ENCODE data around the gene DUSP5.

Gene DUSP5

DNA sequence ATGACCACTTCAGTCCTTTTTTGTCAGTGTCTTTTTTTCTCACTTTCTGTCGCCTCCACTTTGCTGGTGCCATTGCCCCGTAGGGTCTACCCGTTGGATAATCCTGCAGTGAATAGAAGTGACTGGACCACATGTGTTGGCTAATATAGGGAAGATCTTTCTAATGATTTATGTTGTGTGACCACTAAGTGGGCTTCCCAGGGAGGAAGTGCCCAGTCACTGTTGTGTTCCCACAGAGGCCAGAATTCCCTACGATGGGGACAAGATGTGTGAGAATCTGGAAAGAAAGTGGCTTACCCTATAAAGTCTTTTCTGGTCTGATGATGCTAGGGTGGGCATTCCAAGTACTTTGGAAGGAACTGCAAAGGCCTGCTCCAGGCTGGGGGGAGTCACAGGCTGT is 41.4 kb downstream of the DUSP5 start:
- Mint-ChIP-seq H3K36me3 (ENCODE audit: insufficient read depth) (no peaks in the 10 kb centered on the region), H3K27ac (no peak overlapping the region), H3K9me3 (no peaks in the 10 kb centered on the region), H3K4me3 (no peak overlapping the region), H3K4me1 (ENCODE audit: low read depth in 2 of 2) (peaks cover 14 to 15% of the 10 kb centered on the region in 2 donors), H3K27me3 (no peaks in the 10 kb centered on the region)
- ATAC-seq (replicated peaks) (no peak), DNase-seq (no peak)

DNA sequence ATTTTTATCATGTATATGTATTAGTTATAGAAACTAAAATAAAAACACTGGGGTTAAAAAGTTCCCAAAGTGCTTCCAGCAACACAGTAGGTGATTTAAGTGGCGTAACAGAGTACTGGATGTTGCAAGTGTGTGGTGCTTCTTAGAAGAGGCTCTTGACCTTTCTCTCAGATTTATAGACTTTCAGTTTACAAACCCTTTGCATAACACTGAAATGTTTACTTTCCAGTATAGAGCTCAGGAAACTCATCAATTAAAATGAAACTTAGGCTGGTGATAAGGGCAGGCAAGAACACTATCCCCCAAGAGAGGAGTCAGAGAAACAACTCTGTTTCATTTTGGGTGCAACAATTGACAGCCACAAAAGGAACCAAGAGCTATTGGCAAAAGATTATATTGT is 42.3 kb downstream of the DUSP5 start:
- ATAC-seq (replicated peaks) = no peak
- no peak for DNase-seq
- Mint-ChIP-seq H3K27me3 (no peaks in the 10 kb centered on the region), H3K36me3 (ENCODE audit: insufficient read depth) (no peaks in the 10 kb centered on the region), H3K27ac (no peak overlapping the region), H3K4me3 (no peak overlapping the region), H3K4me1 (ENCODE audit: low read depth in 2 of 2) (peaks cover 10 to 12% of the 10 kb centered on the region in 2 donors), H3K9me3 (no peaks in the 10 kb centered on the region)

DNA sequence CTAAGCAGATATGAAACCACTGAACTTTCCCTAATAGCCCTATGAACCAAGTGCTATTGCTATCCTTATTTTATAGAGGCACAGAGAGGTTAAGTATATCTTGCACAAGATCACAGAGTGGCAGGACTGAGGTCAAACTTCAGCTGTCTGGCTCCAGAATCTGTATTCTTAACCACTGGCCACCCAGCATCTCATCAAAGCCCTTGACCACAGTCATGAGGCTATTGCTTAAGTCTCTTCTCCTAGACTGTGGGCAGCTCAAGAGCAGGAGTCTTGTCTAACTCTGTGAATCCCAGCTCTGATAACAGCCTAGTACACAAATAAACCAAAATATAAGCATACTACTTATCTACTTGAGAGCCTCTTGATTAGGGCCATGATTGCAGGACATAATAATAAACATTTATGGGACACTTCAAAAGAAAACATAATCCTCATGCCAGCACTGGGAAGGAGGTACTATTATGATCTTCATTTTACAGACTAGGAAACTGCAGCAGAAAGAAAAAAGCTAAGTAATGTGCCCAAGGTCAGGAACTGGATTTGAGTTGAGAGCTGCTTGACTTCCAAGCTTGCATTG is 47.3 kb downstream of the DUSP5 start:
- no peak for DNase-seq
- Mint-ChIP-seq H3K27me3 (peaks cover 0 to 2% of the 10 kb centered on the region in 2 donors), H3K4me1 (ENCODE audit: low read depth in 2 of 2) (peaks cover 4 to 5% of the 10 kb centered on the region in 2 donors), H3K36me3 (ENCODE audit: insufficient read depth) (no peaks in the 10 kb centered on the region), H3K27ac (no peak overlapping the region), H3K4me3 (no peak overlapping the region), H3K9me3 (no peaks in the 10 kb centered on the region)
- no peak for ATAC-seq (replicated peaks)

DNA sequence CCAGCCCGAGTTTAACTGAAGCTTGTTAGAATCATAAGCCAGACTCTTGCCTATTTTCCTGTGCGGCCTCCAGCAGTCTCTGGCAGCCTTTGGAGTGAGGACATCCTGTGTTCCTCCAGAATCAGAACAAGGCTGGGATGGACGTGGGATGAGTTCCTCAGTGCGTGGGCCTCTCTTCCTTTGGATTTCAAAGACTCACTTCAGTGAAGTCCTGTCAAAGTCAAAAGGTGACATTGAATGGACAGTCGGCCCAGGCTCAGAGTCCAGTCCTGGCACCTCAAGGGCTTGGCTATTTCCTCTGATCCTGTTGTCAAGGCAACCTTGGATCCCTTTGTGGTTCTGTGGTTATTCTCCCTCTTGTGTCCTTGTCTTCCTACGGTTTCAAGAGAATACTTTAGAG is 48.4 kb downstream of the DUSP5 start:
- DNase-seq (no peak), ATAC-seq (replicated peaks) (no peak)
- Mint-ChIP-seq H3K36me3 (ENCODE audit: insufficient read depth) (no peaks in the 10 kb centered on the region), H3K4me1 (ENCODE audit: low read depth in 2 of 2) (peaks cover 4 to 5% of the 10 kb centered on the region in 2 donors), H3K9me3 (no peaks in the 10 kb centered on the region), H3K4me3 (no peak overlapping the region), H3K27me3 (peaks cover 1 to 6% of the 10 kb centered on the region in 2 donors), H3K27ac (no peak overlapping the region)

DNA sequence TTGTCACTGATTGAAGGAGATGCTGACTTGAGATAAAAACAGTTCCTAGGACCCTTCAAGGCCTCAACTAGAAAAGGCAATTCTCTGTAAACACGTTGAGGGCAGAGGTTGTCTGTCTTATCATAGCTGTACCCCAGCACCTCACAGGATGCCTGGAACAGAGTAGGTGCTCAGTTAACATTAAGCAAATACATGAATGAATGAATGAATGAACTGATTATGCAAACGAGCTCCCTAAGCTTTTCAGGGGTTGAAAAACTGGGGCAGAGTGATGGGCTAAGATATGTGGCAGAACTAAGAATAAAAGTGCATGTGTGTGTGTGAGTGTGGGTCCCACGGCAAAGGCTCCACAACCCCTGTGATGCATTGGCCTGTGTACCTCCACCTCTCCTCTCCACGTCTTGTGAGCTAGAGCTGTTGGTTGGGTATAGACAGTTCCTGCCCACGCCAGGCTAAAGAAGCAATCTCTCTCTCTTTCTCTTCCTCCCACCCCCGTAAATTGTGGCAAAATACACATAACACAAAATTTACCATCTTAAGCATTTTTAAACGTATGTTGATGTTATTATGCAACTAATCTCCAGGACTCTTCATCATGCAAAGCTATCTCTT is 48.9 kb downstream of the DUSP5 start:
- Mint-ChIP-seq H3K36me3 (ENCODE audit: insufficient read depth) (no peaks in the 10 kb centered on the region), H3K4me3 (no peak overlapping the region), H3K27ac (no peak overlapping the region), H3K4me1 (ENCODE audit: low read depth in 2 of 2) (peaks cover 4 to 5% of the 10 kb centered on the region in 2 donors), H3K9me3 (no peaks in the 10 kb centered on the region), H3K27me3 (peaks cover 6 to 10% of the 10 kb centered on the region in 2 donors)
- DNase-seq (no peak), ATAC-seq (replicated peaks) (no peak)

DNA sequence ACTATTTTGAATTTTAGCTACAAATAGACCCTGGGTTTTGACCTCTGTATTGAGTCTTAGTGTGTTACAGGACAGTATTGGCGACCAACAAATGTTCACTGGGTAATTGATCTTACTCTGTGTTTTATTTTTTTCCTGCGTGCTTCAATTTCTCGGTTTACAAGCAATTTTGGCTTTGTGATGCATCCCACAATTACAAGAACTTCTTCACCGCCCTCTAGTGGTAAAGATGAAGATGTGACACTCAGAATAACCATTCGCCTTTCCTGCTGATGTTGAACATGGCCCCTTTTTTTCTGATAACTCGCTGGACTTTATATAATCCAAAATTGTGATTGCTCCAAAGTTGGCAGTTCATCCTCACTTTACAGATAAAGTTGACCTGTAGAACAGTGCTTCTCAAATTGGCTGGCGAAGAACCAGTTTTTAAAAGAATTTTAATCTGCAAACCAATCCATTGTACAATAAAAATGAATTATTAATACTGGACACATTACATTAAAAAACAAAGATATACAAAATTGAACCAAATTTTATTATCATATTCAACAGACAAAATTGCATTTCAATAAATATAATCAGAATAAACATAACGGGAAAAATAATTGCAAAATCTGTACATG is 49.5 kb downstream of the DUSP5 start:
- no peak overlapping the region for H3K27ac Mint-ChIP-seq
- H3K4me3 Mint-ChIP-seq = no peak overlapping the region
- no peaks in the 10 kb centered on the region for H3K9me3 Mint-ChIP-seq
- peak; percentile 85 for ATAC-seq (replicated peaks)
- H3K4me1 Mint-ChIP-seq (ENCODE audit: low read depth in 2 of 2) = peaks cover 4 to 5% of the 10 kb centered on the region in 2 donors
- H3K27me3 Mint-ChIP-seq = peaks cover 13 to 15% of the 10 kb centered on the region in 2 donors
- H3K36me3 Mint-ChIP-seq (ENCODE audit: insufficient read depth) = no peaks in the 10 kb centered on the region
- peak in 1 of 3 experiments; percentile 29 for DNase-seq

DNA sequence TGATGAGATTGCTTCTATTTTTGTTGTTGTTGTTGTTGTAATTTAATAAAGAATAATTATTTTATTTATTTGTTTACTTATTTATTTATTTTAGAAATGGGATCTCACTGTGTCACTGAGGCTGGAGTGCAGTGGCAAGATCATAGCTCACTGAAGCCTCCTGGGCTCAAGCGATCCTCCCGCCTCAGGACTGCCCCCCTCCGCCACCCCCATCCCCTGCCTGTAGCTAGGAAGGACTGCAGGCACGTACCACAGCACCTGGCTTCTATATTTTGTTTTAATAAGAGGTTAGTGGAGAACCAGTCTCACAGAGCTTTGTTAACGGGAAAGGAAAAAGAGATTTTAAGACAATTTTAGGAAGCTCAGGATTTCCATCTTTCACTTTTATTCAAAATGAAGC is 50.3 kb downstream of the DUSP5 start:
- Mint-ChIP-seq H3K36me3 (ENCODE audit: insufficient read depth) (no peaks in the 10 kb centered on the region), H3K27ac (no peak overlapping the region), H3K27me3 (peaks cover 20 to 21% of the 10 kb centered on the region in 2 donors), H3K9me3 (no peaks in the 10 kb centered on the region), H3K4me3 (no peak overlapping the region), H3K4me1 (ENCODE audit: low read depth in 2 of 2) (peaks cover 4 to 5% of the 10 kb centered on the region in 2 donors)
- ATAC-seq (replicated peaks) = no peak
- DNase-seq = no peak

DNA sequence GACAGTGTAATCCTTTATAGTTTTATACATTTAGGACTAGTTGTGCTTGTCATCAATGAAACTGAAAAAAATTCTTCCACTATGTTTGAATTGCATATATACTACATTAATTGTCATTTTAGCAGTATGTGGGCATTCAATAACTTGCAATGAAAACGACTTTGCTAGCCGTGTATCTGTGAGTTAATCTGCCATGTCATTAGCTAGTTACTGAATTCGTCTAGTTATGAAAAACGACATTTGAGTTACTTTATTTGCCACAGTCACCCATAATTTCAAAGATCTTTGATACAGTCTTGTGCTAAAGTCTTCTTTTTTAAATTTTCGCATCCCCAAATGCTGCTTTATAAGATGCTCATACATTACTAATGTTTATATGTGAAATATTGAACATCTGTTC is 51.5 kb downstream of the DUSP5 start:
- DNase-seq = no peak
- peaks cover 21 to 24% of the 10 kb centered on the region in 2 donors for H3K27me3 Mint-ChIP-seq
- no peak overlapping the region for H3K27ac Mint-ChIP-seq
- H3K36me3 Mint-ChIP-seq (ENCODE audit: insufficient read depth) = no peaks in the 10 kb centered on the region
- no peak overlapping the region for H3K4me3 Mint-ChIP-seq
- no peaks in the 10 kb centered on the region for H3K9me3 Mint-ChIP-seq
- peaks cover 4 to 5% of the 10 kb centered on the region in 2 donors for H3K4me1 Mint-ChIP-seq (ENCODE audit: low read depth in 2 of 2)
- no peak for ATAC-seq (replicated peaks)

DNA sequence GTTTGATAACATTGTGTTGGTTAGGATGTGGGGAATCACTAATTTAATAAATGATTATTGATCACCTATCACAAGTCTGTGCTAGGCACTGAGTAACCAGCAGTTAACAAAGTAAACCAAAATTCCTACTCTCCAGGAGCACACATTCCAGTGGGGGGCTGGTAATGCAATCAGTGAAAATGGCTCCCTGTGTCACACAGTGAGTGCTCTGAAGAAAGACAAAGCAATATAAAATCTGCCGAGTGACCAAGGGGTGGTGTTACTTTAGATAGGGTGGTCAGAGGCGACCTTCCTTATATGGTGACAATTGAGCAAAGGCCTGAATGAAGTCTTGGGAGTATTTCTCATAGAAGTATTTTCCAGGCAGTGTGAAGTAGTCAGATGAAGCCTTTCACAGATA is 56.2 kb downstream of the DUSP5 start:
- H3K27me3 Mint-ChIP-seq = peaks cover 21 to 25% of the 10 kb centered on the region in 2 donors
- H3K36me3 Mint-ChIP-seq (ENCODE audit: insufficient read depth) = no peaks in the 10 kb centered on the region
- DNase-seq (no peak), ATAC-seq (replicated peaks) (no peak)
- no peak overlapping the region for H3K27ac Mint-ChIP-seq
- no peak overlapping the region for H3K4me3 Mint-ChIP-seq
- H3K9me3 Mint-ChIP-seq = no peaks in the 10 kb centered on the region
- peaks cover 3% of the 10 kb centered on the region in 2 donors for H3K4me1 Mint-ChIP-seq (ENCODE audit: low read depth in 2 of 2)

DNA sequence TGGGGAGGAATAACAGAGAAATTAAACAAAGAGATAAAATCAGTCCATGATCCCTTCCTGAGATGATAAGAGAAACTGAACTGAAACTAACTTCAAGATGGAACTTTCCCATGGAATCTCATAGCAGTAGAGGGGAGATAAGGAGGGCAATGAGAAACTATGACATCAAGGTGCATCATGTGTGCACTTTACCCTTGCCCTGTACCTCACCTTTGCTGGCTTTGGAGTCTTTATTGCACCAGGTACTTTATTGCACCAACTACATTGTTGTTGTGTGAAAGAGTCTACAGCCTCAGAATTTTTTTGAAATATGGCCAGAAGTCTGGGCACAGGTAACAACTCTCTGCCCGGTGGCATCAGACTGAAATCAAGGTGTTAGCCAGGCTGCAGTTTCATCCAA is 58.6 kb downstream of the DUSP5 start:
- peaks cover 18 to 34% of the 10 kb centered on the region in 2 donors for H3K27me3 Mint-ChIP-seq
- no peak overlapping the region for H3K27ac Mint-ChIP-seq

DNA sequence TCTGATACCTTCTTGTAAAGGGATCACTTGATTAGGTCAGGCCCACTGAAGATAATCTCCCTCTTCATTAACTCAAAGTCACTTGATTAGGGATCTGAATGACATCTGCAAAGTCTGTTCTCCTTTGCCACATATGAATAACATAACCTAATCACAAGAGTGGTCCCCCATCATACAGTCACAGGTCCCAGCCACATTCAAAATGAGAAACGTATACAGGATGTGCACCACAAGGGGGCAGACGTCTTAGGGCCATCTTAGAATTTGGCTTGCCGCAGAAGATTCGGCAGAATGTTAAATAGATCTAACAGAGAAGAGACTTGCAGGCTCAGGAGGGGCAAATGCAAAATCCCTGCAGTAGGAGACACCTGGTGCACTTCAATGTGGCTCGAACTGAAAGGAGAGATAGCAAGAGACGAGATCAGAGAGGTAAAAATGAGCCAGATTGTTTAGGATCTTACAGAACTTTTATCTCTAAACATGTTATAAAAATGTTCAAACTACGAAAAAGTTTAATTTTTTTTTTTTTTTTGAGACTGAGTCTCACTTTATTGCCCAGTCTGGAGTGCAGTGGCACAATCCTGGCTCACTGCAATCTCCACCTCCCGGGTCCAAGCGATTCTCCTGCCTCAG is 59.4 kb downstream of the DUSP5 start:
- DNase-seq (peak; percentile 58 to 62 (median 58)), ATAC-seq (replicated peaks) (peak; percentile 96)
- Mint-ChIP-seq H3K27ac (no peak overlapping the region), H3K4me3 (no peak overlapping the region), H3K36me3 (ENCODE audit: insufficient read depth) (no peaks in the 10 kb centered on the region), H3K4me1 (ENCODE audit: low read depth in 2 of 2) (peaks cover 3% of the 10 kb centered on the region in 2 donors), H3K9me3 (no peaks in the 10 kb centered on the region), H3K27me3 (peaks cover 15 to 34% of the 10 kb centered on the region in 2 donors)

More for the DNA sequence above, 58.6 kb downstream of the DUSP5 start:
- Mint-ChIP-seq H3K36me3 (ENCODE audit: insufficient read depth) (no peaks in the 10 kb centered on the region), H3K9me3 (no peaks in the 10 kb centered on the region), H3K4me3 (no peak overlapping the region), H3K4me1 (ENCODE audit: low read depth in 2 of 2) (peaks cover 3% of the 10 kb centered on the region in 2 donors)
- DNase-seq = no peak
- ATAC-seq (replicated peaks) = no peak

DNA sequence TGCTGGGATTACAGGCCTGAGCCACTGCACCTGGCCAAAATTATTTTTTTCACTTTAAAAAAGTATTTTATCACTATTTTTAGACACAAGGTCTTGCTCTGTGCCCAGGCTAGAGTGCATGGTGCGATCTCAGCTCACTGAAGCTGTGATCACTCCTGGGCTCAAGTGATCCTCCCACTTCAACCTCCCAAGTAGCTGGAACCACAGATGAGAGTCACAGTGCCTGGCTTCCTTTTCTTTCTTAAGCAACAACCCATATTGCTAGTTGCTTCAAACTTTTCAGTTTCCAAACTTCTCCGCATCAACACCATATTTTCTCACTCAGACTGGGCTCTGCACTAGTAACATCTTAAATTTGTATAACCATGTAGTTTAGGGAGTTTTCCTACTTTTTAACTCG is 60.3 kb downstream of the DUSP5 start:
- no peak for DNase-seq

DNA sequence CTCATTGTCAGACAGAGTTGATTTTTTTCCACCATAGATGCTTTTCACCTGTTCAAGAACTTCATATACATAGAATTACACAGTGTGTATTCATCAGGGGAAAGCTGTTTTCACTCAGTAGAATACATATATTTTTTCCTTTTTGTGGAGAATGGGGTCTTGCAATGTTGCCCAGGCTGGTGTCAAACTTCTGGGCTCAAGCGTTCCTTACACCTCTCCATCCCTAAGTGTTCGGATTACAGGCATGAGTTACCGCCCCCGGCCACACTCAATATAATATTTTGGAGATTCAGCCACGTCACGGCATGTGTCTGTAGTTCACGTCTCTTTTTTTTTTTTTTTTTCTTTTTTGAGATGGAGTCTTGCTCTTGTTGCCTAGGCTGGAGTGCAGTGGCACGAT is 62.3 kb downstream of the DUSP5 start:
- ATAC-seq (replicated peaks) = no peak

More for the DNA sequence above, 60.3 kb downstream of the DUSP5 start:
- no peak overlapping the region for H3K4me3 Mint-ChIP-seq
- no peaks in the 10 kb centered on the region for H3K9me3 Mint-ChIP-seq
- H3K4me1 Mint-ChIP-seq (ENCODE audit: low read depth in 2 of 2) = peaks cover 3% of the 10 kb centered on the region in 2 donors
- ATAC-seq (replicated peaks) = no peak
- no peaks in the 10 kb centered on the region for H3K36me3 Mint-ChIP-seq (ENCODE audit: insufficient read depth)
- no peak overlapping the region for H3K27ac Mint-ChIP-seq
- peaks cover 19 to 34% of the 10 kb centered on the region in 2 donors for H3K27me3 Mint-ChIP-seq

More for the DNA sequence above, 62.3 kb downstream of the DUSP5 start:
- Mint-ChIP-seq H3K27me3 (peaks cover 39 to 49% of the 10 kb centered on the region in 2 donors), H3K36me3 (ENCODE audit: insufficient read depth) (no peaks in the 10 kb centered on the region), H3K4me3 (no peak overlapping the region), H3K27ac (no peak overlapping the region), H3K4me1 (ENCODE audit: low read depth in 2 of 2) (peaks cover 3% of the 10 kb centered on the region in 2 donors), H3K9me3 (no peaks in the 10 kb centered on the region)
- no peak for DNase-seq

Measured in effector memory CD8-positive, alpha-beta T cell (primary cell).